Muscle layer of duodenum (tissue), 2 donors: ENCODE measurements around the gene TRAF1.

Experiments
- H3K27ac ChIP-seq: one replicate; pipeline ENCODE4 v1.7.0; 2013; ENCODE audit warnings: mild to moderate bottlenecking, low read length
- H3K27me3 ChIP-seq: one replicate; pipeline ENCODE4 v1.7.0; 2013; ENCODE audit warnings: low read depth, mild to moderate bottlenecking, control low read depth, low read length
- H3K36me3 ChIP-seq, 2 donors: one replicate each; pipeline ENCODE4 v1.7.0; 2013; ENCODE audit warnings: low read length in 2 of 2, control low read depth in 1 of 2, mild to moderate bottlenecking in 1 of 2; ENCODE audit not compliant: insufficient read depth in 2 of 2, control insufficient read depth in 1 of 2
- H3K4me1 ChIP-seq, 2 donors: one replicate each; pipeline ENCODE4 v1.7.0; 2013; ENCODE audit warnings: low read length in 2 of 2, mild to moderate bottlenecking in 2 of 2, control low read depth in 1 of 2, moderate library complexity in 1 of 2; ENCODE audit not compliant: insufficient read depth in 2 of 2, control insufficient read depth in 1 of 2
- H3K4me3 ChIP-seq, 2 donors: one replicate each; pipeline ENCODE4 v1.7.0; 2013; ENCODE audit warnings: low read length in 2 of 2, low read depth in 1 of 2, mild to moderate bottlenecking in 1 of 2
- H3K9me3 ChIP-seq, 2 donors: one replicate each; pipeline ENCODE4 v1.7.0; 2013; ENCODE audit warnings: low read length in 2 of 2, control low read depth in 1 of 2, mild to moderate bottlenecking in 1 of 2; ENCODE audit not compliant: control insufficient read depth in 1 of 2
- donor health status: healthy.

TRAF1 gene

DNA sequence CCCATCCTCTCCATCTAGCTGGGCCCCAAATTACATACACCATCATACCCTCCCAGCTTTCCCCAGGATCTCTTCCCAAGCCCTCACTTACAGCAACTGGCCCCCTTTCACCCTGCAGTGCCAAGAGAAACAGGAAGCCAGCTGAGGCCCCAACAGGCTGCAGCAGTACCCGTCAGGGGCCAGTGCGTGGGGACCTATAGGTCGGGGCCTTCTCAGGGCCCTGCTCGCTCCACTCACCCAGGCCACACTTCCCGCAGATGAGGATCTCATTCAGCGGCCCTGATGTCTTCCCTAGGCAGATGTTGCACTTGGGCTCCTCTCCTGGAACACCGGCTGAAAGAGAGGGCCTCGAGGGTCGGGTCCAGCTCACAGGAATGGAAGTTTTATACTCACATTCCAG lies 56.4 kb downstream of the TRAF1 start:
- Histone ChIP-seq H3K27ac (no peak overlapping the region), H3K27me3 (no peaks in the 10 kb centered on the region), H3K9me3 (no peaks in the 10 kb centered on the region), H3K36me3 (peaks cover 19 to 29% of the 10 kb centered on the region in 2 donors), H3K4me3 (no peak overlapping the region), H3K4me1 (peaks cover 4% of the 10 kb centered on the region in 2 donors)

DNA sequence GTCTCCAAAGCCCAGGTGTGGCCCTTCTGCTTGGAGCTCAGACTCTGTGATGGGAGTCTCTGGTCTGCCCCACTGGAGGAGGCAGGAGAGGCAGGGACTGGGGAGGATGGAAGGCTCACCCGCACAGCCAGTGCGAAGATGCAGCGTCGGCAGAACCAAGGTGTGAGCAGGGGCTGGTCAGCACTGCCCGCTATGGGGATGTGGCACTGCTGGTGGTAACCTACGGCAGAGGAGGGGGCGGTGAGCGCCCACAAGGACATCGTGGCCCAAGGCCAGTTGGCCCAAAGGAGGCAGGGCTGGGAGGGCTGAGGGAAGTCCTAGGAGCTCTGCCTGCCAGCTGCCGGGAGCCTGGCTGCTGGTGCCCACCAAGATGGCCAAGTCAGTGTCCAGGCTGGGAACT lies 56.9 kb downstream of the TRAF1 start:
- peaks cover 4% of the 10 kb centered on the region in 2 donors for H3K4me1 ChIP-seq
- H3K27ac ChIP-seq = peak overlapping the region; percentile 61
- peak overlapping the region in 1 of 2 donors; percentile 68 for H3K4me3 ChIP-seq
- no peaks in the 10 kb centered on the region for H3K9me3 ChIP-seq
- H3K36me3 ChIP-seq = peaks cover 19 to 32% of the 10 kb centered on the region in 2 donors
- H3K27me3 ChIP-seq = no peaks in the 10 kb centered on the region

- peak overlapping the region; percentile 61 for H3K27ac ChIP-seq
- peak overlapping the region; percentile 68 to 73 for H3K4me3 ChIP-seq
- peaks cover 19 to 32% of the 10 kb centered on the region in 2 donors for H3K36me3 ChIP-seq
- no peaks in the 10 kb centered on the region for H3K9me3 ChIP-seq
- H3K4me1 ChIP-seq = peaks cover 4% of the 10 kb centered on the region in 2 donors
- no peaks in the 10 kb centered on the region for H3K27me3 ChIP-seq
Observed at GRCh38 chr9:120869360-120869687, 57.3 kb downstream of the TRAF1 start.

GRCh38 chr9:120868676-120869359 lies 57.8 kb downstream of the TRAF1 start:
- peaks cover 4% of the 10 kb centered on the region in 2 donors for H3K4me1 ChIP-seq
- H3K4me3 ChIP-seq = peak overlapping the region; percentile 68 to 73
- no peaks in the 10 kb centered on the region for H3K27me3 ChIP-seq
- peaks cover 15 to 36% of the 10 kb centered on the region in 2 donors for H3K36me3 ChIP-seq
- H3K9me3 ChIP-seq = no peaks in the 10 kb centered on the region
- peak overlapping the region; percentile 61 for H3K27ac ChIP-seq

- Histone ChIP-seq H3K36me3 (peaks cover 12 to 38% of the 10 kb centered on the region in 2 donors), H3K4me3 (peak overlapping the region; percentile 43 to 63)
Observed at GRCh38 chr9:120868339-120868675, 58.3 kb downstream of the TRAF1 start.

DNA sequence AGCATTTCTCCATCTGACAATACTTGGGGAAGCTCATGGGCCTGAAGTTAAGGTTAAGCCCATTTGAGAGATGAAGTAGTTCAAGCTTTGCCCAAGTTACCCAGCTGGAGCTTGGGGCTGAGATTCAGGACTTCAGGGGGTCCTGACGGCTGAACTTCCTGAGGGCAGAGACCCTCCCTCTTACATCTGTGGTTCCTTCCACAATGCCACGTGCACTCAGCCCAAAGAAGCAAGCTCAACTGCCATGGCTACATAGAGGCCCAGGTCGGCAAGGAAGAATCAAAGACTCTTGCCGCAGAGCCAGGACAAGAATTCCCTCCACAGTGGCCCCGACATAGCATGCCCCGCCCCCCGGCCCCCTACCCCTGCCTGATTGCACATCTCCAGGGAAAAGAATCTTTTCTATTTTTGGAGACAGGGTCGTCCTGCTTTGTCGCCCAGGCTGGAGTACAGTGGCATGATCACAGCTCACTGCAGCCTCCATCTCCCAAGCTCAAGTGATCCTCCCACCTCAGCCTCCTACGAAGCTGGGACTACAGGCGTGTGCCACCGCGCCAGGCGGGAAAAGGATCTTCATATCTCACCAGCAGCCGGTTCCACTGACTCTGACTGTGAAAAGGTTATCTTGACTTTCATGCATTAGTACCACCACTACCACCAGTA lies 58.8 kb downstream of the TRAF1 start:
- peak overlapping the region; percentile 46 for H3K27ac ChIP-seq
- peaks cover 7 to 42% of the 10 kb centered on the region in 2 donors for H3K36me3 ChIP-seq

More at GRCh38 chr9:120868339-120868675, 58.3 kb downstream of the TRAF1 start:
- Histone ChIP-seq H3K4me1 (peaks cover 4% of the 10 kb centered on the region in 2 donors), H3K9me3 (no peaks in the 10 kb centered on the region), H3K27me3 (no peaks in the 10 kb centered on the region), H3K27ac (peak overlapping the region; percentile 46)

GRCh38 chr9:120866651-120867050 lies 59.9 kb downstream of the TRAF1 start:
- Histone ChIP-seq H3K9me3 (no peaks in the 10 kb centered on the region), H3K27me3 (no peaks in the 10 kb centered on the region), H3K36me3 (peaks cover 13 to 49% of the 10 kb centered on the region in 2 donors), H3K27ac (no peak overlapping the region), H3K4me3 (no peak overlapping the region), H3K4me1 (peaks cover 4% of the 10 kb centered on the region in 2 donors)

More for the DNA sequence above, 58.8 kb downstream of the TRAF1 start:
- Histone ChIP-seq H3K4me1 (peaks cover 4% of the 10 kb centered on the region in 2 donors), H3K27me3 (no peaks in the 10 kb centered on the region), H3K9me3 (no peaks in the 10 kb centered on the region), H3K4me3 (peak overlapping the region; percentile 43 to 63)

- Histone ChIP-seq H3K4me1 (peaks cover 4% of the 10 kb centered on the region in 2 donors), H3K9me3 (no peaks in the 10 kb centered on the region), H3K36me3 (peaks cover 20 to 58% of the 10 kb centered on the region in 2 donors), H3K27ac (no peak overlapping the region), H3K27me3 (no peaks in the 10 kb centered on the region), H3K4me3 (no peak overlapping the region)
Observed at GRCh38 chr9:120865809-120866208, 60.8 kb downstream of the TRAF1 start.

DNA sequence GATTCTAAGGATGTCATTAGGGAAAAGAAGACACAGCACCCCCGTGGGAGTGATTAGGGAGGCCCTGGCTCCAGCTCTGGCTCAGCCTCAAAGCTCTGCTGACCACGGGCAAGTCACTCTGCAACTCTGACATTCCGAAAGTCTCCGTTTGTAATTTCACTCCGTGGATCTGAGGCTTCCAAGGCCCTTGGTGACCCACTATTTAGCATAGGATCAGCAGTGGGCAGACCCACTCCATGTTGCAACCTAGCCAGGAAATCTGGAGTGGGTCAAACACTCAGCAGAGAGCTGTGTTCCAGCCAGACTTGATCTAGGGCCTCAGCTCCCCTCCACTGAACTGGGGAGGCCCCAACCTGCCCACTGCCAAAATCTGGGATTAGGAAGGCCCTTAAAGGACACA lies 61.4 kb downstream of the TRAF1 start:
- Histone ChIP-seq H3K27ac (no peak overlapping the region), H3K36me3 (peaks cover 26 to 60% of the 10 kb centered on the region in 2 donors), H3K4me3 (no peak overlapping the region), H3K4me1 (peaks cover 4% of the 10 kb centered on the region in 2 donors), H3K9me3 (no peaks in the 10 kb centered on the region), H3K27me3 (no peaks in the 10 kb centered on the region)

GRCh38 chr9:120864719-120865118 lies 61.9 kb downstream of the TRAF1 start:
- Histone ChIP-seq H3K27me3 (no peaks in the 10 kb centered on the region), H3K27ac (no peak overlapping the region), H3K4me1 (peaks cover 4% of the 10 kb centered on the region in 2 donors), H3K36me3 (peaks cover 30 to 64% of the 10 kb centered on the region in 2 donors), H3K9me3 (no peaks in the 10 kb centered on the region), H3K4me3 (no peak overlapping the region)

- H3K4me1 ChIP-seq = peaks cover 4% of the 10 kb centered on the region in 2 donors
- H3K27me3 ChIP-seq = no peaks in the 10 kb centered on the region
- H3K4me3 ChIP-seq = no peak overlapping the region
- H3K27ac ChIP-seq = no peak overlapping the region
- H3K9me3 ChIP-seq = no peaks in the 10 kb centered on the region
- H3K36me3 ChIP-seq = peaks cover 35 to 73% of the 10 kb centered on the region in 2 donors
Observed at GRCh38 chr9:120863833-120864232, 62.8 kb downstream of the TRAF1 start.
